HG03558 (cell line): ENCODE results near the gene ATXN2.

Source experiments
- ATAC-seq: cut with Tn5 transposase; IDR thresholded peaks from one replicate; pipeline ENCODE4 v1.9.1; 2021; ENCODE audit warnings: moderate number of reproducible peaks; ENCODE audit not compliant: unreplicated experiment; ENCODE audit errors: extremely low read depth

The ATXN2 gene

GRCh38 chr12:111443086-111443485 is 156.0 kb downstream of the ATXN2 start:
- ATAC-seq, result no peak

DNA sequence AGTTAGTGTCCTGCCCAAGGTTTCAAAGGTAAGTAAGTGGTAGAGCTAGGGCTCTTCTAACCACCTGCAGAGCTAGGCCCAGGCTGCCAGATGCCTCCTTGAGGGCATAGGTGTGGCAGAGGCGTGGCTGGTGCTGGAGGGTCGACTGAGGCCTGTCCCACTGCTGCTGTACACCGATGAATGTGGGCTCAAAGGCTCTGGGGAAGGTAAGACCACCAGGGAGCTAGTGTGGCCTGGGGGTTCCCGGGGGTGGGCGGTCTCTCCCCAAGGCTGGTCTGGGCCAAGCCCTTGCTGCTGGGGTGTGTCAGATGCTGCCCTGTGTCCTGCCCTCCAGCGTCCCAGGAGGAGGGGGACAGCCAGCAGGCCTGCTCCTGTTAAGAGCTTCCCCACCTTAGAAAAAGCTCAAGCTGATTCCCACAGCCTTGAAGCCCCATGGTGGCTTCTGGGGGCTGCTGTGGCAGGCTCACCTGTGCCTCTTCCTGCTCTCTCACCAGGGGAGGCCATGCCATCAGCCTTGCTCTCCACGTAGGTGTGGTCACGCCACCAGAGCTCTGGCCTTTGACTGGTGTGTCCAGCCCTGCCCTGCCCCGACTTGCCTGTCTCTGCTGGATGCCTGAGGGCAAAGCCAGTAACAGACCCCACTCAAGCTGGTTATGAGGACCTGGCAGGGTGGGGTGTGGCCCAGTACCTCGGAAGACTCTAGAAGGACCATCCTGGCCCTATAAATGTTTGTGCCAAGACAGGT is 156.6 kb downstream of the ATXN2 start:
- no peak for ATAC-seq

- no peak for ATAC-seq
Measured at GRCh38 chr12:111441107-111441928, 157.8 kb downstream of the ATXN2 start.

DNA sequence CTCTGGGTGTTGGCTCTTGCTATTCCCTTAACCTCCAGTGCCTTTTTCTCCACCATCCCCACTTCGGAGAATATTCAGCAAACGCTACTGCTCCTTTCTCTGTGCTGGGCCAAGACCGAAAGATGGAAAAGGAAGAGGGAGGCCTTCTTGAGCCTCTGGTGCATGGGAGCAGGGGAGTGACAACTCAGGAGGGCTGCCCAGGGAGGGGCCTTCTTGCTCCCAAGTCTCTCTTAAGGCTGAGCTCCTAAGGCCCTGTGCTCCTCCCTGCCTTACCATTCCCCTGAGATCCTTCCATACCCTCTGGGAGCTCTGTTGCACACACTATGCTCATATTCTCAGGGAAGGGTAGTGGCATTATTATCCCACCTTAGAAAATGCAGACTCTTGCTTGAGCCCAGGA is 158.5 kb downstream of the ATXN2 start:
- no peak for ATAC-seq

DNA sequence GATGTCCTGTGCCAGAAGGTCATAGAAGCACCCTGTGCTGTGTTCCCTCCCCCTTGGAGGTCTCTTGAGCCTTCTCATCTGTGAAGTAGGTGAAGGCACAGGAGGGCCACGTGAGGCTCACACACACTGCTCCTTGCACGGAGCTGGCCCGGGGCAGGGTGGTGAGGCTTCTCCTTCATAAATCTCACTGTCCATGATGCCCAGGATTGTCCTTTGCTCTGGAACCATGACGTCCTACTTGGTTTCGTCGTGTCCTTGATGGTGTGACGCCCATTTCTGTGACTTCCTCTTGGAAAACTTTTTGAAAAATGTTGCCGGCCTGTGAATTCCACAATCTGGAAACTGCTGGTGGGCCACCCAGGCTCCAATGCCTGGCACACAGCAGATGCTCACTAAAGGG is 159.0 kb downstream of the ATXN2 start:
- ATAC-seq, result no peak

DNA sequence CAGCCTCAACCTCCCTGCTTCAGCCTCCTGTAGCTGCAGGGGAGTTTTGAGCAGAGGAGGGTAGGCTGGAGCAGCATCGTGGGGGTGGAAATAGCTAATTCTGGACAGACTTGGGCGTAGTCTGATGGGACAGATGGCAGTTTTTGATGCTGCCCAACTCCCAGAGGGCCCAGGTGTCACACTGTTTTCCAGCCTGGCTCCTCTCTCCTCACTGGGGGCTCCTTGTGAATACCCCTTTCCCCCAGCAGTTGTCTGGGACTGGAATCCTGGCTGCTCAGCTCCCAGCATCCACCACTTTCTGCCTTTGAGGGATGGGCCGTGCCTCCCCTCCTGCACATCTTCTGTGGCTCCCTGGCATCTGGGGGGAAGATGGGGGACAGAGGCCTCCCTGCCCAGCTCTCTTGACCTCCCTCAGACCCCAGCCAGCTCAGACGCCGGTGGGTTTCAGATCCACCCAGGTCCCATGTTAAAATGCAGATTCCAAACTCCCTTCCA is 159.4 kb downstream of the ATXN2 start:
- no peak for ATAC-seq

DNA sequence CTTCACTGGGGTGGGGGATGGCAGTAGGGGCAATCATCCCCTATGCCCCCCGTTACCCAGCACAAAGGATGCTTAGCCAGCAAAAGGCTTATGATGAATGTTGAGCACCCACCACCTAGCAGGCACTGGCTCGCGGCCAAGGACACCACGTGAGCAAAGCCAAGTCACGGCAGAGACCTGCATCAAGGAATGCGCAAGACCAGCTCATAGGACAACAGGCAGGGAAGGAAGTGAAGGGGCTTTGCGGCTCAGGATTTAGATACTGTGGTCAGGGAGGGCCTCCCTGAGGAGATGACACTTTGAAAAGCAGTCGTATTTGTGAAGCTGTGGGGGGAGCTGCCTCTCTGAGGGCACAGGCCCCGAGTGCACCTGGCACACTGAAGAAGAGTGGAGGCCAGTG is 160.6 kb downstream of the ATXN2 start:
- no peak for ATAC-seq

- no peak for ATAC-seq
Measured at GRCh38 chr12:111437816-111438454, 161.2 kb downstream of the ATXN2 start.

DNA sequence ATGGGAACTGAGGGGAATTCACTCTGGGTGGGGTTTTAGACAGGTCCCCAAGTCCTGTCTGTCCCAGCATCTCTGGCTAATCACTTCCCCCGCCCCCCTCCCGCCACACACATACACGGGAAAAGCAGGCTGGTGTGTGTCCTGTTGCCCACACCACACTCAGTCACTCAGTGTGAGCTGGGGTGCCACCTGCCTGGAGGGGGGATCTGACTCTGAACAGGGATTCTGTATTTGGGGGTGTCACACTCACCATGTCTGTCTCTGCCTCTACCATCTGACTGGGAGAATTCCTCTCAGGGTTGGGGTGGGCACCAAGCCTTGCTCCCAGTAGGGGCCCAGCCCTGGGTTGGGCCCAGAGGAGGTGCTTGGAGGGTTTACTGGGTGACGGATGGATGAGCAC is 162.3 kb downstream of the ATXN2 start:
- no peak for ATAC-seq

DNA sequence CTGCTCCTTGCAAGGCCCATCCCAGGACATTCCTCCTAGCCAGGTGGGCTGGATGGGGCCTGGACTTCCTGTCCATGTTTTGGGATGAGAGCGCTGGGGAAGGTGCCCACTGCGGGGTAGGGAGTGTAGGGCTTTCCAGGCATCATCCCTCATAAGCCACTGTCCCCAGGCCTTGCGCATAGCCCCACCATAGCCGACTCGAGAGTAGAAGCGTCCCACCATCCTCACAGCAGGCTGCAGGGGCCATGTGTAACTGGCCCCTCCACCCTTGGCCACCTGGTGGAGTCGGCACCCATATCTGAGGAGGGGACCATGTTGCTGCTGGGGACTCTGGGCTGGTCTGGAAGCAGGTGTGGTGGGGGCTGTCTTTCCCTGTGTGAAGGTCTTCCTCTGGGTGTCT is 162.8 kb downstream of the ATXN2 start:
- no peak for ATAC-seq

DNA sequence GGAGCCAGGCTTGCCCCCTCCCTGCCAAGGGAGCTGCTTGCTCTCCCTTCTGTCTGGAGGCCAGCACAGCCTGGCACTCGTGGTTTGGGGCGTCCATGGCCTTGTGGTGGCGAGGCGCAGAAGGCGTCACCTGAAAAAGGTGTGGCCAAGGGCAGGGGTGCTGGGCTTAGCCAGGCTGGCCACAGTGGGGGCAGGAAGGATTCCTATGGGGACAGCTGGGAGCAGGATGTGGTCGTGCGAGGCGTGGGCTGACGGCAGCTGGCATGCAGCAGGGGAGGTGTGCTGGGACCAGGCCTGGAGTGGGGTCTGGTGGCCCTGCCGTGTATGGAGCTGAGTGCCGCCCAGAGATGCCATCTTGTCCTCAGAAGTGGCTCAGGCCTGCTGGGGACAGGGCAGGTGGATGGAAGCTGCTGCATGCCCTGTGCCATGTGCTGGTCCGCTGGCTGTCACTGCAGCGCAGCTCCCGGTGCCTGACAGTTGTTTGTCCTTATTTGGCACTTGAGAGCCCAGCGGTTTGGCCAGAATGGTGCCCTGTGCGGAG is 163.4 kb downstream of the ATXN2 start:
- ATAC-seq, result no peak

DNA sequence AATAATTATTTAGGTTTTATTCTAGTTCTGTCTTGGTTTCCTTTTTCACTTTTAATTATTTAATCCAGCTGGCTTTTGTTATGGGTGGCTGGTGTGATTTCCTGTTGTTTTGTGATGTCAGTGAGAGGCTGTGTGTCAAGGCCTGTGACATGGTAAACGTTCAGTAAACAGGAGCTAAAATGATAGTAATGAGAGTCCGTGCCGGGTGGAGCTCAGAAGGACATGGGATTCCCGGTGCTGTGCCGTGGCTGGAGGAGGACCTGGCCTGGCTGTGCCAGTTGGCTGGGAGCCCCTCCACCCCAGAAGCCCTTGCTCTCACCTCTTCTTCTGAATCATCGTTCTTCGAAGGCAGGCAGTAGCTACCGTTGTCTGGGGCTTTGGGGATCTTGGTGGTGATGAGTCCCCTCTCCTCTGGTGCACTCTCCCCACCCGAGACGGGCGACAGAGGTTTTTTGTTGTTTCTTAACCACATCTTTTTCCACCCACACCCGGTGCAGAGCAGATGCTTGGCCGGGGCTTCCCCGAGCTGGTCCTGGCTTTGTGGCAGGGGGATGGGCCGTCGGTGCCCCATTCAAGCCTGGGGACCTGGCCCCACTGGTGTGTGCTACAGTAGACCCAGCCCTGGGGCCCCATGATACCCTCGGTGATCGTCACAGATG is 164.3 kb downstream of the ATXN2 start:
- ATAC-seq, result no peak

GRCh38 chr12:111434049-111434448 is 165.1 kb downstream of the ATXN2 start:
- ATAC-seq, result no peak

GRCh38 chr12:111431772-111432171 is 167.3 kb downstream of the ATXN2 start:
- ATAC-seq, result no peak

- ATAC-seq, result no peak
Measured at GRCh38 chr12:111430433-111431353, 168.4 kb downstream of the ATXN2 start.

- ATAC-seq, result no peak
Measured at GRCh38 chr12:111429828-111430432, 169.2 kb downstream of the ATXN2 start.

GRCh38 chr12:111428728-111429175 is 170.4 kb downstream of the ATXN2 start:
- no peak for ATAC-seq

DNA sequence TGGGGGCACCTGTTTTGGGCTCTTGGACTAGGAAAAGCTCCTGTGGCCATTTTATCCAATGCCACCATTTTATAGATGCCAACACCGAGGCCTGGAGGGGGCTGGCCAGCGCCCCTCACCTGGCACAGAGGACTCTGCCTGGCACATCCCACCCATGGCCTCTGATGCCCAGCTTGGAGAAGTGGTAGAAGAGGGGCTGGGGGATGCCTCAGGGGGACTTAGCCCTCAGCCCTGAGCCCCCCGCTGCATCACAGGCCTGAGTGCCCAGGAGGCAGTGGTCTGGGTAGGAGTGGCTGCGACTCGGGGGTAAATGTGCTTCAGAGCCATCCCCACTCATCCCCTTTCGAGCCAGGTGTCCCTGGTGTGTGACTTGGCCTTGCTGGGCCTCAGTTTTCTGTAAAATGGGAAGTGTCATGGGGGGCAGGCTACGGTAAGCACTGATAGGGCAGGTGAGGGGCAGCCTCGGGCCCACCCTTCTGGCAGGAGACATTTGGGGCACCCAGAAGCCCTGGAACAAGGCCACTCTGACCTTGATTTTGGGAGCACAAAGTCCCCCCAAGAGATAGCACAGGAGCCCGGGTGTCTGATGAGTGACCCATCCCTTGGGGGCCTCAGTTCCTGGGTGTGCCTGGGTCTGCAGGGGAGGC is 170.9 kb downstream of the ATXN2 start:
- no peak for ATAC-seq
